Retinal pigment epithelial cell (primary cell): ENCODE measurements around the gene TMEM132C.

Experiments
- DNase-seq: peaks from one replicate; pipeline ENCODE4 v3.0.0-alpha.2; 2010; ENCODE audit warnings: low read depth
- H3K4me3 ChIP-seq: 2 replicates; pipeline ENCODE4 v1.5.1; 2011; ENCODE audit warnings: mild to moderate bottlenecking, low read length, control low read depth, moderate library complexity
- TF ChIP-seq, protein P1 (sequence below): conservative IDR thresholded peaks from 2 replicates; pipeline ENCODE4 v1.5.1; 2011; ENCODE audit warnings: low read depth, low read length, control low read depth, inconsistent platforms

Gene TMEM132C

DNA sequence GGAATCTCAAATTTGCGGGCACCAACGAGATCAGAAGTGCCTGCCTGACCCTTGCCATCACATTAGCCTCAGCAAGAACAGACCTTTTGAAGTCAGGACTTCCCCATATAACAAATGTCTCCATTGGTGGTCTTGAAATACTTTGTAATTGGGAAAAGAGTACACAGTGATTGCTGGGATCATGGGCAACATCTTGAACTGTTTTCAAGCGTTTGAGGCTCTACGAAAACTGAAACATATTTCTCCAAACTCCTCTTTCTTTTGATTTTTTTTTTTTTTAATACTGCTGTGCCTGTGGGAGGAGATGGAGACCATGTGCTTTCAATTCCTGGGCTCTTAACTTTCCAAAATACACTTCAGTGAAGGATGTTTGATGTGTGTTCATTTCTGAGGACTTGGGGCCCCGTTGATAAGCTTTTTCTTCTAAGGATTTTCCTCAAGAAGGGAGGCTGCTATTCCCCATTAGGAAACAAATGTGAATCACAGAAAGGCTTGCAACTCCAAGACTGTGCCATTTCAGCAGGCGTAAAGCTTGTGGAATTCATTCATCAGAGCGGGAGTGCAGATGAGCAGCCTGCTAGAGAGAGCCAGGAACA lies 94.5 kb downstream of the TMEM132C start:
- no peak for DNase-seq
- TF ChIP-seq, protein P1, sequence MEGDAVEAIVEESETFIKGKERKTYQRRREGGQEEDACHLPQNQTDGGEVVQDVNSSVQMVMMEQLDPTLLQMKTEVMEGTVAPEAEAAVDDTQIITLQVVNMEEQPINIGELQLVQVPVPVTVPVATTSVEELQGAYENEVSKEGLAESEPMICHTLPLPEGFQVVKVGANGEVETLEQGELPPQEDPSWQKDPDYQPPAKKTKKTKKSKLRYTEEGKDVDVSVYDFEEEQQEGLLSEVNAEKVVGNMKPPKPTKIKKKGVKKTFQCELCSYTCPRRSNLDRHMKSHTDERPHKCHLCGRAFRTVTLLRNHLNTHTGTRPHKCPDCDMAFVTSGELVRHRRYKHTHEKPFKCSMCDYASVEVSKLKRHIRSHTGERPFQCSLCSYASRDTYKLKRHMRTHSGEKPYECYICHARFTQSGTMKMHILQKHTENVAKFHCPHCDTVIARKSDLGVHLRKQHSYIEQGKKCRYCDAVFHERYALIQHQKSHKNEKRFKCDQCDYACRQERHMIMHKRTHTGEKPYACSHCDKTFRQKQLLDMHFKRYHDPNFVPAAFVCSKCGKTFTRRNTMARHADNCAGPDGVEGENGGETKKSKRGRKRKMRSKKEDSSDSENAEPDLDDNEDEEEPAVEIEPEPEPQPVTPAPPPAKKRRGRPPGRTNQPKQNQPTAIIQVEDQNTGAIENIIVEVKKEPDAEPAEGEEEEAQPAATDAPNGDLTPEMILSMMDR: no peak
- H3K4me3 ChIP-seq: no peak overlapping the region

DNA sequence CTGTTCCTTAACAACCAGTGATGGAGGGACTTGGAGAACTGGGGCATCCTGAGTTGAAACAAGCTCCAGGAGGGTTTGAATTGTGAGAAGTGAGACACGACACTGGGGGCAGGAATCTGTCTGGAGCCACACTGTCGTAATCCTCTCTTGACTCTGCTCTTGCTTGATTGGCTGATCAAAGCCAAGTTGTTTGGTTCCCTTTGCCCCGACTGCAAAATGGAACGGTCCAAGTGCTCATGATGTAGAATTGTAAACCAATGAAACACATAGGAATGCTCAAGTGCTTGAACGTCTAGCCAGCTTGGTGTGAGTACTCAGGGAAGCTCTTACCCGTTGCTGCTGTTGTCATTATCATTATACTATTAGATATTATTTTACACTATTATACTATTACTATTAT lies 98.1 kb downstream of the TMEM132C start:
- TF ChIP-seq, protein P1: no peak
- DNase-seq: no peak
- no peak overlapping the region for H3K4me3 ChIP-seq

DNA sequence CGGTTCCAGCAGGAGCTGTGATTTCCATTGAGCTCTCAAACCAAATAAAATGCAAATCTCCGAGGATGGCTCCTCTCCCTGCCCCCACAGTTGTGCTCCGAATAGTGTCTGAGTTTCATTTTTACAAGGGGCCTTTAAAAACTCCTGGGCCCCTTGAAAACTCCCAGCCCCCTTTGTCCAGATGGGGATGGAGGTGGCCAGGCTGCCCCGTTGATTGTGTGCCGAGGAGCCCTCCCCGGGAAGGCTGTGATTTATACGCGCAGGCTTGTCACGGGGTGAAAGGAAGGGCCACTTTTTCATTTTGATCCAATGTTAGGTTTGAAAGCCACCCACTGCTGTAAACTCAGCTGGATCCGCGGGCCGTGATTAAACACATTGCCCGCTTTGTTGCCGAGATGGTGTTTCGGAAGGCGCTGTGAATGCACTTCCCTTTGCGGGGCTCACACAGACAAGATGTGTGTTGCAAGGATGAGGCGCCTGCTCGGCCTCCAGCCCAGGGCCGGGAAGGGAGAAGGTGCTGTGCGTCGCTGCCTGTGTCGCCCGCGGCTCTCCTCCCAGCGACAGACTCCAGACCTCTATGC lies 98.8 kb downstream of the TMEM132C start:
- no peak for DNase-seq
- H3K4me3 ChIP-seq: no peak overlapping the region
- TF ChIP-seq, protein P1: no peak

DNA sequence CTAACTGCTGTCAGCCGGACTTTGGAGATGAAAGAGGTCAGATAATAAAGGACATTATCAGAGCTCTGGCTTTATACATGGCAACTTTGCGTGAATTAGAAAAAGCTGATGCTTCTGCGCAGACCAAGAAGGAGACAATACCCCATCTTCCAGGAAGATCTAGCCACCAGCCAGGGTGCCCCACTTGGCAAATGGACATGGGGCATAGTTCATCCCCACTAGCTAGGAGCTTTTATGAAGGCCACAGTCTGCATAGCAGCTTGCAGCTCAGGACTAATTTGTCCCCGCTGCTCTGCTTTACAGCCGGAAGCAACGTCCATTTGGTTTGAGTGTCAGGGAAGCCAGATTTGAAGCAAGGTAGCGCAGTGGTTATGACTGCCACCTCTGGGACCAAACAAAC lies 101.0 kb downstream of the TMEM132C start:
- H3K4me3 ChIP-seq: no peak overlapping the region
- TF ChIP-seq, protein P1: no peak
- no peak for DNase-seq

DNA sequence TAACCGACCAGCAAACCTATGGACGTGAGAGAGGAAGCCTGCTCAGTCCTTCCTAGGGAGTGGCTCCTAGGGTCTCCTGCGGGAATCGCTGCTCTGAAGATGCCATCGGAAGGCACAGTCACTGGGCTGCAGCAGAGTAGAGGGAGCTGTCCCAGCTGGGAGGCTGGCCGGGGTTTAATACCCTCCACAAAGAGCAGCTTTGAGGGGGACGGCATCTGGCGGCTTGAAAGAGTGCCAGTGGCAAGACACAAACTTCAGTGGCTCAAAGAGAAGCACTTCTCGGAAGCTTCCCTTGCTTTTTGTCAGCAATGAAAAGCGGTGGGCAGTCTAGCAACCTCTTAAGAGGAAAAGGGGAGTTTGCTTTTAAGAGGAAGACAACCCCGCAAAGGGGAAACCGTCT lies 114.6 kb downstream of the TMEM132C start:
- TF ChIP-seq, protein P1: no peak
- H3K4me3 ChIP-seq: no peak overlapping the region
- DNase-seq: no peak

DNA sequence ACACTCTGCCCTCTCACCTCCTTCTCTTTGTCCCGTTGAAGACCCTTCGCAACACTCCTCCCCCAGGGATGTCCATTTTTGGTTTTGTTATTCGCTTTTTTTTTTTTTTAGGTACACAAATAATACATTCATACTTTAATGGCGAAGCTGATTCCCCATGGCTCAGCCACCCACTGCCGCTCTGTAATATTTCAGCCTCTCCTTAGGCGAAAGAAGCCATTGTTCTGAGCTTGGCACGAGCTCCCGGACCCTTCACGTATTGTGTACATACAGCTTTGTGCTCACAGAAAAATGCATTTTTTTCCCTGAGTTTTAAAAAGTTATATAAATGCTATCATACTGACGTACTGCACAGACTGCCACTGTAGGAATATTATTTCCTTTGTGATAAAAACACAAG lies 115.0 kb downstream of the TMEM132C start:
- DNase-seq: no peak
- TF ChIP-seq, protein P1: no peak
- H3K4me3 ChIP-seq: no peak overlapping the region

DNA sequence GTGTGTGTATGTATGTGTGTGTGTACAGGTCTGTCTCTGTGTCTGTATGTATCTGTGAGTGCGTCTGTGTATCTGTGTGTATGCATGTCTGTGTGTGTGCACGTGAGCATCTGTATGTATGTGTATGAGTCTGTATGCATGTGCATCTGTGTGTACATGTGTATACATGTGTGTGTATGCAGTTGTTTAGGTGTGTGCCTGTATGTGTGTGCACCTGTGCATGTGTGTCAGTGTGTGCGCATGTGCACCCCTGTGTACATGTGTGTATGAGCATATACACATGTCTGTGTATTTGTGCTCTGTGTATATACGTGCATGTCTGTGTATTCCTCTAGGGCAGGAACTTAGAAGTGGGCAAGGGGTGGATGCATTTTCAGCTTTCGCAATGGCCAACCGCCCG lies 116.0 kb downstream of the TMEM132C start:
- TF ChIP-seq, protein P1: no peak
- no peak for DNase-seq
- no peak overlapping the region for H3K4me3 ChIP-seq
